HCT116 (cell line): ENCODE measurements around the gene ACTR6. TPM values are rescaled to one million over a fixed set of nuclear protein-coding genes. Genes with fewer than 3 reads are reported as not detected.

ENCODE experiments used
- ATAC-seq: fragments of 200-7000 bp; cut with Tn5 transposase; 2 replicates; pipeline ENCODE4 v1.9.1; 2020; ENCODE audit warnings: mild to moderate bottlenecking, moderate library complexity
- BruUV-seq: library from RNA; stranded (reverse); fragments of 400-500 nt; replicated peaks from 2 replicates; lab custom pipeline; 2021; lab: Mats Ljungman, UMichigan
- CTCF ChIA-PET: fragments of 300-600 bp; sonication (Branson Sonifier 250); formaldehyde crosslinking; loops from one replicate; lab custom pipeline; 2021; ENCODE audit warnings: antibody characterized with exemption; lab: Charles Lee
- POLR2A ChIA-PET: fragments of 300-600, 350-600 bp; sonication (Branson Sonifier 250); formaldehyde crosslinking; loops from one replicate; lab custom pipeline; 2021; ENCODE audit warnings: antibody characterized with exemption; lab: Charles Lee
- RAD21 ChIA-PET, 2 experiments: fragments of 300-600 bp; sonication (Branson Sonifier 250); formaldehyde crosslinking; loops; one replicate each; lab custom pipeline; 2023; ENCODE audit warnings: low total read pairs in 2 of 2; ENCODE audit not compliant: uncharacterized antibody in 2 of 2, unreplicated experiment in 2 of 2, low non-redundant PET in 1 of 2; lab: Charles Lee
- DNase-seq: peaks from one replicate; pipeline ENCODE4 v3.0.0-alpha.2; 2010; ENCODE audit warnings: low read depth, low spot score
- H2AFZ ChIP-seq: fragments of 200-600 bp; shearing (Covaris generic), sonication (generic); 2 replicates; pipeline ENCODE4 v1.6.1; 2017; ENCODE audit warnings: low read depth, mixed run types, mixed read lengths, antibody characterized with exemption, low read length; ENCODE audit not compliant: poor library complexity, severe bottlenecking
- H3K27ac ChIP-seq: 2 replicates; pipeline ENCODE4 v1.5.1; 2012; ENCODE audit warnings: low read depth, low read length
- H3K27me3 ChIP-seq: fragments of 200-600 bp; sonication (generic); 2 replicates; pipeline ENCODE4 v1.6.1; 2016; ENCODE audit warnings: mixed run types, low read length, mixed read lengths; ENCODE audit not compliant: insufficient read depth
- H3K36me3 ChIP-seq, 2 experiments: fragments of 200-500 bp in 1 of 2; fragments of 200-600 bp in 1 of 2; sonication (Bioruptor generic) in 1 of 2; sonication (generic) in 1 of 2; 2 replicates each; pipeline versions ENCODE4 v1.5.1 to v1.6.1; 2014 to 2016; ENCODE audit warnings: low read length in 2 of 2, inconsistent platforms in 1 of 2, mixed read lengths in 1 of 2, mixed run types in 1 of 2; ENCODE audit not compliant: insufficient read depth in 2 of 2, control insufficient read depth in 1 of 2
- H3K4me1 ChIP-seq, 2 experiments: fragments of 200-600 bp in 1 of 2; sonication (generic) in 1 of 2; 2 replicates each; pipeline versions ENCODE4 v1.5.1 to v1.6.1; 2012 to 2017; ENCODE audit warnings: low read length in 2 of 2, inconsistent platforms in 1 of 2, mild to moderate bottlenecking in 1 of 2, mixed read lengths in 1 of 2, mixed run types in 1 of 2, moderate library complexity in 1 of 2; ENCODE audit not compliant: insufficient read depth in 2 of 2, control insufficient read depth in 1 of 2
- H3K4me2 ChIP-seq: fragments of 200-600 bp; sonication (generic); 2 replicates; pipeline ENCODE4 v1.6.1; 2017; ENCODE audit warnings: mixed run types, low read length, mixed read lengths
- H3K4me3 ChIP-seq, 2 experiments: fragments of 200-600 bp in 1 of 2; sonication (generic) in 1 of 2; replicated peaks in 1 of 2; 2 replicates each; pipeline ENCODE4 v1.5.1; 2011 to 2016; ENCODE audit warnings: low read length in 2 of 2, control low read depth in 1 of 2, low read depth in 1 of 2, mild to moderate bottlenecking in 1 of 2, mixed read lengths in 1 of 2, mixed run types in 1 of 2
- H3K79me2 ChIP-seq: fragments of 200-600 bp; sonication (generic); 2 replicates; pipeline ENCODE4 v1.6.1; 2017; ENCODE audit warnings: mild to moderate bottlenecking, mixed run types, low read length, moderate library complexity, mixed read lengths; ENCODE audit not compliant: insufficient read depth
- H3K9ac ChIP-seq: fragments of 200-600 bp; sonication (generic); 2 replicates; pipeline ENCODE4 v1.6.1; 2016; ENCODE audit warnings: low read length, mixed read lengths
- H3K9me2 ChIP-seq: fragments of 200-600 bp; sonication (generic), shearing (Covaris generic); 2 replicates; pipeline ENCODE4 v1.6.1; 2017; ENCODE audit warnings: mixed run types, mild to moderate bottlenecking, moderate library complexity; ENCODE audit not compliant: insufficient read depth
- H3K9me3 ChIP-seq, 2 experiments: fragments of 200-500 bp in 1 of 2; fragments of 200-600 bp in 1 of 2; sonication (Bioruptor generic) in 1 of 2; sonication (generic) in 1 of 2; 2 replicates each; pipeline ENCODE4 v1.6.1; 2014 to 2017; ENCODE audit warnings: low read length in 2 of 2, mixed read lengths in 2 of 2, inconsistent platforms in 1 of 2, low read depth in 1 of 2, mild to moderate bottlenecking in 1 of 2, mixed run types in 1 of 2, moderate library complexity in 1 of 2; ENCODE audit not compliant: control insufficient read depth in 1 of 2, insufficient read depth in 1 of 2
- H4K20me1 ChIP-seq: fragments of 200-600 bp; sonication (generic), shearing (Covaris generic); 2 replicates; pipeline ENCODE4 v1.6.1; 2017; ENCODE audit warnings: mixed run types, mild to moderate bottlenecking, moderate library complexity; ENCODE audit not compliant: insufficient read depth
- CTCF ChIP-seq, 3 experiments: fragments of 200-600 bp in 1 of 3; sonication (generic) in 1 of 3; IDR thresholded peaks in 2 of 3; conservative IDR thresholded peaks in 1 of 3; 2 replicates each; pipeline ENCODE4 v1.5.1; 2012 to 2017; ENCODE audit warnings: low read depth in 2 of 3, low read length in 2 of 3, antibody characterized with exemption in 1 of 3, borderline replicate concordance in 1 of 3, control low read depth in 1 of 3, mild to moderate bottlenecking in 1 of 3, mixed read lengths in 1 of 3, mixed run types in 1 of 3, moderate library complexity in 1 of 3; ENCODE audit not compliant: insufficient read depth in 1 of 3
- ELF1 ChIP-seq: IDR thresholded peaks from 2 replicates; pipeline ENCODE4 v1.6.1; 2012; ENCODE audit warnings: low read depth, borderline replicate concordance
- EZH2phosphoT487 ChIP-seq: fragments of 200-600 bp; IDR thresholded peaks from 2 replicates; pipeline ENCODE4 v1.6.1; 2018; ENCODE audit warnings: antibody characterized with exemption, borderline replicate concordance
- JUND ChIP-seq: IDR thresholded peaks from 2 replicates; pipeline ENCODE4 v1.6.1; 2012
- MAX ChIP-seq: IDR thresholded peaks from 2 replicates; pipeline ENCODE4 v1.6.1; 2012
- POLR2A ChIP-seq: IDR thresholded peaks from 2 replicates; pipeline ENCODE4 v1.7.0; 2011; ENCODE audit warnings: borderline replicate concordance; ENCODE audit not compliant: insufficient read depth, insufficient read length; ENCODE audit errors: extremely low read depth
- RAD21 ChIP-seq: IDR thresholded peaks from 2 replicates; pipeline ENCODE4 v1.6.1; 2012; ENCODE audit warnings: low read depth, mild to moderate bottlenecking
- SIN3A ChIP-seq: IDR thresholded peaks from 2 replicates; pipeline ENCODE4 v1.6.1; 2012; ENCODE audit warnings: low read depth
- SRF ChIP-seq: IDR thresholded peaks from 2 replicates; pipeline ENCODE4 v1.6.1; 2012; ENCODE audit warnings: low read depth
- TCF7L2 ChIP-seq: IDR thresholded peaks from 2 replicates; pipeline ENCODE4 v1.7.0; 2011; ENCODE audit warnings: borderline replicate concordance, inconsistent platforms; ENCODE audit not compliant: insufficient read depth, insufficient read length; ENCODE audit errors: extremely low read depth
- ZFX ChIP-seq: fragments of 450-650 bp; IDR thresholded peaks from 2 replicates; pipeline ENCODE4 v1.6.1; 2017
- ZNF274 ChIP-seq: fragments of 200-500 bp; sonication (Bioruptor generic); IDR thresholded peaks from 2 replicates; pipeline ENCODE4 v1.6.1; 2014; ENCODE audit warnings: mild to moderate bottlenecking, low read depth, low read length, inconsistent platforms
- intact Hi-C: fragments of 100-400 bp; cut with micrococcal nuclease; formaldehyde crosslinking; loops from 2 replicates; pipeline ENCODE4 v1.10.0; 2022
- total RNA-seq: library from RNA; stranded (reverse); gene quantifications from one replicate; pipeline ENCODE4 v1.2.1, GENCODE V29; 2021; ENCODE audit not compliant: unreplicated experiment

The ACTR6 gene
- total RNA-seq, 1 experiment from 2014 or later = 40.4 TPM

GRCh38 chr12:100249941-100250340 lies 49.3 kb downstream of the ACTR6 start (continued):
- TF ChIP-seq CTCF (IDR thresholded peaks at IDR 0.05 in 2 of 3, conservative IDR thresholded peaks at IDR 0.05 in 1 of 3; ENCODE audit: borderline replicate concordance in 1 of 3, insufficient read depth in 1 of 3, low read depth in 2 of 3, low read length in 2 of 3) = no peak

DNA sequence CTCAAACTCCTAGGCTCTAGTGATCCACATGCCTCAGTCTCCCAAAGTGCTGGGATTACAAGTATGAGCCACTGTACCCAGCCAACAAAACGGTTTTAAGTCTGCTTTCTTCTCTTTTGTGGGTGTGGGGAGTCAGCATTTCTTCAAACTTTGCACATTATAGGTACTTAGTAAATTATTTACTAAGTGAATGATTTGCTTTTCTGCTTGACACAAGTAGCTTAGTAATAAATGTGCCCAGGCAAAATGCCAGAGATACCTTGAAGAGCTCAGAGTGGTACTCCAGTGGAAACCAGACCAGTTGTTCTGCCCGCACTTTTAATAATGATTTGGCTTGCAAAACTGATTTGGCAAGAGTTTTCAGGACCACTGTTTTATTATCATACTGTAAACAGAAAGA lies 51.3 kb downstream of the ACTR6 start:
- H3K4me2 ChIP-seq = no peak overlapping the region
- no peaks in the 10 kb centered on the region for H3K9me3 ChIP-seq
- no peak for ATAC-seq
- RAD21 ChIA-PET = no interaction called here
- no peaks in the 10 kb centered on the region for H4K20me1 ChIP-seq
- H3K36me3 ChIP-seq = no peaks in the 10 kb centered on the region
- TF ChIP-seq TCF7L2 = no peak
- no peaks in the 10 kb centered on the region for H3K9me2 ChIP-seq
- H3K4me1 ChIP-seq = no peaks in the 10 kb centered on the region
- no peak for DNase-seq
- no peaks in the 10 kb centered on the region for H3K79me2 ChIP-seq
- intact Hi-C loops = no loop called here
- H3K27ac ChIP-seq = no peak overlapping the region
- H3K4me3 ChIP-seq = no peak overlapping the region
- H3K9ac ChIP-seq = no peak overlapping the region
- no TSS peak for BruUV-seq
- H3K27me3 ChIP-seq = no peaks in the 10 kb centered on the region
- no peak overlapping the region for H2AFZ ChIP-seq
- CTCF ChIA-PET = no interaction called here
- POLR2A ChIA-PET = no interaction called here

GRCh38 chr12:100253437-100253836 lies 52.8 kb downstream of the ACTR6 start:
- H3K36me3 ChIP-seq = no peaks in the 10 kb centered on the region
- ChIA-PET CTCF (no interaction called here), RAD21 (no interaction called here), POLR2A (no interaction called here)
- no peak overlapping the region for H3K27ac ChIP-seq
- ATAC-seq (no peak), DNase-seq (no peak)
- no peak overlapping the region for H3K9ac ChIP-seq
- H3K4me3 ChIP-seq = no peak overlapping the region
- H4K20me1 ChIP-seq = no peaks in the 10 kb centered on the region
- no peak overlapping the region for H3K4me2 ChIP-seq
- intact Hi-C loops = no loop called here
- H3K9me2 ChIP-seq = no peaks in the 10 kb centered on the region
- H3K9me3 ChIP-seq = no peaks in the 10 kb centered on the region
- no peaks in the 10 kb centered on the region for H3K4me1 ChIP-seq
- H3K27me3 ChIP-seq = no peaks in the 10 kb centered on the region
- H3K79me2 ChIP-seq = no peaks in the 10 kb centered on the region
- BruUV-seq = no TSS peak
- no peak overlapping the region for H2AFZ ChIP-seq
- TF ChIP-seq CTCF (IDR thresholded peaks at IDR 0.05 in 2 of 3, conservative IDR thresholded peaks at IDR 0.05 in 1 of 3; ENCODE audit: borderline replicate concordance in 1 of 3, insufficient read depth in 1 of 3, low read depth in 2 of 3, low read length in 2 of 3) (no peak), ZNF274 (no peak), EZH2phosphoT487 (no peak), POLR2A (no peak), SRF (no peak), ELF1 (no peak), RAD21 (no peak), ZFX (no peak), SIN3A (no peak), JUND (no peak), MAX (no peak), TCF7L2 (no peak)
